Sigmoid colon (tissue), 3 donors: ENCODE measurements around the gene TUBB8.
"Not testable (repeated sequence)": the region's sequence is repeated elsewhere in the genome, so short reads cannot be mapped to it uniquely, and the experiment has no call there.

Source experiments
- CTCF ChIP-seq, 4 experiments: fragments of 450-650 bp in 3 of 4; fragments of 200-600 bp in 1 of 4; IDR thresholded peaks; one replicate each; pipeline ENCODE4 v1.5.1; 2016 to 2019; ENCODE audit warnings: antibody characterized with exemption in 4 of 4, mild to moderate bottlenecking in 3 of 4, moderate library complexity in 2 of 4
- POLR2A ChIP-seq, 2 donors: fragments of 450-650 bp; IDR thresholded peaks; one replicate each; pipeline ENCODE4 v1.6.1; 2016; ENCODE audit warnings: antibody characterized with exemption in 2 of 2, mild to moderate bottlenecking in 2 of 2, moderate library complexity in 2 of 2

DNA sequence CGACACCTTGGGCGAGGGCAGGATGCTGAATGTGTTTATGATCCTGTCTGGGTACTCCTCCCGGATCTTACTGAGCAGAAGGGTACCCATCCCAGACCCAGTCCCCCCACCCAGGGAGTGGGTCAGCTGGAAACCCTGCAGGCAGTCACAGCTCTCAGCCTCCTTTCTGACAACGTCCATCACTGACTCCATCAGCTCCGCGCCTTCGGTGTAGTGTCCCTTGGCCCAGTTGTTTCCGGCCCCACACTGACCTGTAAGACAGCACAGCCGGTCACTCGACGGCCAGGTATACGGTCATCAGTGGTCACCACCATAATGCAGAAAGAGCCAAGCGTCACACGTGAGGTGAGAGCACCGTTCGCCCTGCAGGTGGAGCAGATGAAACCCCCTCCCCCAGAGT lies 1.2 kb downstream of the TUBB8 start:
- not testable (repeated sequence) for TF ChIP-seq CTCF, POLR2A (IDR thresholded peaks at IDR 0.05)
